ENCODE measurements around the gene COX17.

DNA sequence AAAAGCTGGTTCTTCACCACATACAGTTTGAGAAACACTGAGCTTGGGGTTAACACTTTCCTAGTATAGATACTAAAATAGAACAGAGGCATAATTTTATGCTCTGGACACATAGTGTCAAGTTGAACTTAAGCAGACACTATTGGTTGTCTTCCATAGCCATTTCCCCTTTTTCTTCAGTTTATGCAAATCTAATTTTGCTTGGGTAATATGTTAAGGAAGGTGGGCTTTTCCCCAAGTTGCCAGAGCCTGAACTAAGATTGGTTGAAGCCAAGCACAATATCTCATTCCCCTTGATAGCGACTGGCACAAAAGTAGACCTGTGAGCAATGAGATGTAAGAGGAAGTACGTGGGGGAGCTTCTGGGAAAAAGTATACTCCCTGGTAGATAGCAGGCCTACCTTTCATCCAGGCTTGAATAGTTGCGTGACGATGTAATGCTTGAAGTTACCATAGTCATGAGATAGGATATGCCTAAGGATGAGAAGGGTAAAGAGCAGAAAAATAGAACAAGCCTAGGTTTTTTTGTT, 12.3 kb downstream of the COX17 start:
- TF ChIP-seq, protein P1, sequence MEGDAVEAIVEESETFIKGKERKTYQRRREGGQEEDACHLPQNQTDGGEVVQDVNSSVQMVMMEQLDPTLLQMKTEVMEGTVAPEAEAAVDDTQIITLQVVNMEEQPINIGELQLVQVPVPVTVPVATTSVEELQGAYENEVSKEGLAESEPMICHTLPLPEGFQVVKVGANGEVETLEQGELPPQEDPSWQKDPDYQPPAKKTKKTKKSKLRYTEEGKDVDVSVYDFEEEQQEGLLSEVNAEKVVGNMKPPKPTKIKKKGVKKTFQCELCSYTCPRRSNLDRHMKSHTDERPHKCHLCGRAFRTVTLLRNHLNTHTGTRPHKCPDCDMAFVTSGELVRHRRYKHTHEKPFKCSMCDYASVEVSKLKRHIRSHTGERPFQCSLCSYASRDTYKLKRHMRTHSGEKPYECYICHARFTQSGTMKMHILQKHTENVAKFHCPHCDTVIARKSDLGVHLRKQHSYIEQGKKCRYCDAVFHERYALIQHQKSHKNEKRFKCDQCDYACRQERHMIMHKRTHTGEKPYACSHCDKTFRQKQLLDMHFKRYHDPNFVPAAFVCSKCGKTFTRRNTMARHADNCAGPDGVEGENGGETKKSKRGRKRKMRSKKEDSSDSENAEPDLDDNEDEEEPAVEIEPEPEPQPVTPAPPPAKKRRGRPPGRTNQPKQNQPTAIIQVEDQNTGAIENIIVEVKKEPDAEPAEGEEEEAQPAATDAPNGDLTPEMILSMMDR (IDR thresholded peaks at IDR 0.05) = no peak
- TF ChIP-seq ZFX (IDR thresholded peaks at IDR 0.05; ENCODE audit: borderline replicate concordance) = no peak
